HEK293 (cell line): ENCODE results near the gene DGUOK.

Source experiments
- CTCF ChIA-PET: fragments of 350-600 bp; formaldehyde crosslinking; extraction: SDS; loops from one replicate; lab custom pipeline; 2021; ENCODE audit warnings: antibody characterized with exemption; lab: Yijun Ruan, JAX
- POLR2A ChIA-PET: fragments of 300-600 bp; formaldehyde crosslinking; extraction: SDS; loops from one replicate; lab custom pipeline; 2020; ENCODE audit warnings: antibody characterized with exemption, inconsistent platforms; lab: Yijun Ruan, JAX
- H3K27ac ChIP-seq: fragments of 200-500 bp; sonication (Bioruptor generic); 2 replicates; pipeline ENCODE4 v1.5.1; 2014; ENCODE audit warnings: low read depth, low read length, control low read depth, inconsistent platforms; ENCODE audit errors: extremely low read depth
- H3K36me3 ChIP-seq, 2 experiments: fragments of 200-500 bp in 1 of 2; sonication (Bioruptor generic) in 1 of 2; 1 replicate in 1 of 2; 2 replicates in 1 of 2; pipeline ENCODE4 v1.5.1; 2014 to 2017; ENCODE audit warnings: inconsistent platforms in 2 of 2, low read length in 2 of 2; ENCODE audit not compliant: control insufficient read depth in 2 of 2, insufficient read depth in 1 of 2
- H3K4me1 ChIP-seq: fragments of 200-500 bp; sonication (Bioruptor generic); 2 replicates; pipeline ENCODE4 v1.5.1; 2014; ENCODE audit warnings: mild to moderate bottlenecking, low read length, inconsistent platforms; ENCODE audit not compliant: control insufficient read depth, insufficient read depth
- H3K4me3 ChIP-seq: 2 replicates; pipeline ENCODE4 v1.5.1; 2011; ENCODE audit warnings: low read depth, mild to moderate bottlenecking, control low read depth, low read length, moderate library complexity
- H3K9me3 ChIP-seq: fragments of 200-500 bp; sonication (Bioruptor generic); 2 replicates; pipeline ENCODE4 v1.5.1; 2014; ENCODE audit warnings: low read depth, low read length, inconsistent platforms; ENCODE audit not compliant: control insufficient read depth, insufficient read depth
- GLI4 ChIP-seq: fragments of 450-650 bp; formaldehyde crosslinking; IDR thresholded peaks from 2 replicates; pipeline ENCODE4 v1.5.1; 2016; ENCODE audit warnings: missing biosample characterization, missing genetic modification characterization
- GLIS2 ChIP-seq: fragments of 450-650 bp; formaldehyde crosslinking; IDR thresholded peaks from 2 replicates; pipeline ENCODE4 v1.5.1; 2016; ENCODE audit warnings: missing biosample characterization, missing genetic modification characterization
- KLF17 ChIP-seq: fragments of 450-650 bp; formaldehyde crosslinking; IDR thresholded peaks from 2 replicates; pipeline ENCODE4 v1.5.1; 2016; ENCODE audit warnings: missing biosample characterization, missing genetic modification characterization
- MEIS1 ChIP-seq: sonication (generic); formaldehyde crosslinking; IDR thresholded peaks from 2 replicates; pipeline ENCODE4 v1.8.1; 2022; ENCODE audit warnings: missing genetic modification reagents, mild to moderate bottlenecking, borderline replicate concordance
- MYNN ChIP-seq: fragments of 450-650 bp; formaldehyde crosslinking; IDR thresholded peaks from 2 replicates; pipeline ENCODE4 v1.5.1; 2016; ENCODE audit warnings: missing biosample characterization, missing genetic modification characterization, borderline replicate concordance
- RBAK ChIP-seq: fragments of 450-650 bp; formaldehyde crosslinking; IDR thresholded peaks from 2 replicates; pipeline ENCODE4 v1.5.1; 2016; ENCODE audit warnings: missing biosample characterization, missing genetic modification characterization
- SP2 ChIP-seq: fragments of 450-650 bp; formaldehyde crosslinking; IDR thresholded peaks from 2 replicates; pipeline ENCODE4 v1.5.1; 2016; ENCODE audit warnings: missing biosample characterization, missing genetic modification characterization
- SP3 ChIP-seq: fragments of 450-650 bp; formaldehyde crosslinking; IDR thresholded peaks from 2 replicates; pipeline ENCODE4 v1.5.1; 2016; ENCODE audit warnings: missing biosample characterization, missing genetic modification characterization
- ZNF114 ChIP-seq: fragments of 450-650 bp; formaldehyde crosslinking; IDR thresholded peaks from 2 replicates; pipeline ENCODE4 v1.5.0; 2017; ENCODE audit warnings: missing biosample characterization, missing genetic modification characterization
- ZNF140 ChIP-seq: fragments of 450-650 bp; formaldehyde crosslinking; IDR thresholded peaks from 2 replicates; pipeline ENCODE4 v1.5.1; 2016; ENCODE audit warnings: missing biosample characterization, missing genetic modification characterization
- ZNF18 ChIP-seq: fragments of 450-650 bp; formaldehyde crosslinking; IDR thresholded peaks from 2 replicates; pipeline ENCODE4 v1.5.1; 2016; ENCODE audit warnings: missing biosample characterization, missing genetic modification characterization
- ZNF211 ChIP-seq: fragments of 450-650 bp; formaldehyde crosslinking; IDR thresholded peaks from 2 replicates; pipeline ENCODE4 v1.5.1; 2016; ENCODE audit warnings: low read depth, missing biosample characterization, missing genetic modification characterization
- ZNF24 ChIP-seq: fragments of 450-650 bp; formaldehyde crosslinking; IDR thresholded peaks from 2 replicates; pipeline ENCODE4 v1.5.1; 2016; ENCODE audit warnings: missing biosample characterization, missing genetic modification characterization
- ZNF280C ChIP-seq: fragments of 450-650 bp; formaldehyde crosslinking; IDR thresholded peaks from 2 replicates; pipeline ENCODE4 v1.5.1; 2016; ENCODE audit warnings: missing biosample characterization, missing genetic modification characterization
- ZNF341 ChIP-seq: fragments of 450-650 bp; formaldehyde crosslinking; IDR thresholded peaks from 2 replicates; pipeline ENCODE4; 2016; ENCODE audit warnings: low read depth, missing biosample characterization, missing genetic modification characterization
- ZNF366 ChIP-seq: fragments of 450-650 bp; formaldehyde crosslinking; conservative IDR thresholded peaks from 2 replicates; pipeline ENCODE4 v1.5.1; 2016; ENCODE audit warnings: missing biosample characterization, missing genetic modification characterization
- ZNF394 ChIP-seq: fragments of 450-650 bp; formaldehyde crosslinking; IDR thresholded peaks from 2 replicates; pipeline ENCODE4 v1.5.1; 2016; ENCODE audit warnings: missing biosample characterization, missing genetic modification characterization, mild to moderate bottlenecking, moderate library complexity, borderline replicate concordance
- ZNF501 ChIP-seq: fragments of 450-650 bp; formaldehyde crosslinking; IDR thresholded peaks from 2 replicates; pipeline ENCODE4 v1.5.1; 2016; ENCODE audit warnings: missing biosample characterization, missing genetic modification characterization
- ZNF654 ChIP-seq: fragments of 450-650 bp; formaldehyde crosslinking; IDR thresholded peaks from 2 replicates; pipeline ENCODE4 v1.5.1; 2016; ENCODE audit warnings: low read depth, missing biosample characterization, missing genetic modification characterization
- ZSCAN30 ChIP-seq: fragments of 450-650 bp; IDR thresholded peaks from 2 replicates; pipeline ENCODE4 v1.5.1; 2018; ENCODE audit warnings: missing biosample characterization, mild to moderate bottlenecking, missing genetic modification characterization, moderate library complexity
- ZSCAN4 ChIP-seq: fragments of 450-650 bp; formaldehyde crosslinking; IDR thresholded peaks from 2 replicates; pipeline ENCODE4 v1.5.1; 2017; ENCODE audit warnings: missing biosample characterization, missing genetic modification characterization

DGUOK gene

GRCh38 chr2:73926493-73927327 is at the start of gene DGUOK (continued):
- no peak; the same call in 1 of the 2 replicates for TF ChIP-seq ZNF394
- TF ChIP-seq MEIS1: no peak
- peak; percentile 21; the same call in 1 of the 2 replicates for TF ChIP-seq GLIS2 (tag by site-specific recombination)
- no peak for TF ChIP-seq ZNF140 (tag by site-specific recombination)
- peak; percentile 93 for TF ChIP-seq SP2 (tag by site-specific recombination)
- no peak for TF ChIP-seq MYNN (tag by site-specific recombination)
- TF ChIP-seq ZNF280C (tag by site-specific recombination): no peak
- TF ChIP-seq ZNF18: peak; percentile 93
- TF ChIP-seq ZSCAN30 (tag by site-specific recombination): peak; percentile 90
- TF ChIP-seq SP3: peak; percentile 86
- TF ChIP-seq ZSCAN4 (tag by site-specific recombination): 0 out of 2 replicates have a peak, but pooled peaks have one; percentile 28
- peak; percentile 66 for TF ChIP-seq ZNF366 (tag by site-specific recombination)
- TF ChIP-seq ZNF24 (tag by site-specific recombination): 0 out of 2 replicates have a peak, but pooled peaks have one; percentile 19
- no peak for TF ChIP-seq GLI4 (tag by site-specific recombination)
- TF ChIP-seq KLF17: peak; percentile 25; the same call in 1 of the 2 replicates
- no peak for TF ChIP-seq ZNF341 (tag by site-specific recombination)
- TF ChIP-seq ZNF114: no peak

GRCh38 chr2:73877071-73877802 is 49.4 kb upstream of the DGUOK start:
- no peaks in the 10 kb centered on the region for H3K4me1 ChIP-seq
- POLR2A ChIA-PET: no interaction called here
- TF ChIP-seq ZNF501 (tag by site-specific recombination): no peak
- no peak for TF ChIP-seq RBAK (tag by site-specific recombination)
- no peak for TF ChIP-seq ZNF654 (tag by site-specific recombination)
- TF ChIP-seq ZNF211 (tag by site-specific recombination): no peak
- H3K4me3 ChIP-seq: no peak overlapping the region
- no peaks in the 10 kb centered on the region for H3K36me3 ChIP-seq
- H3K9me3 ChIP-seq: no peaks in the 10 kb centered on the region
- H3K27ac ChIP-seq: no peak overlapping the region
- CTCF ChIA-PET: no interaction called here
